GM06990 (cell line): Measurements from ENCODE around the gene CBX1.

Experiments
- DNase-seq: peaks from one replicate; pipeline ENCODE4 v3.0.0-alpha.2; 2011; ENCODE audit not compliant: insufficient read length; ENCODE audit errors: extremely low read depth
- H3K27me3 ChIP-seq: replicated peaks from 2 replicates; pipeline ENCODE4 v1.6.0; 2011; ENCODE audit warnings: low read length; ENCODE audit not compliant: control insufficient read depth, insufficient read depth
- H3K36me3 ChIP-seq: 2 replicates; pipeline ENCODE4 v1.5.1; 2011; ENCODE audit warnings: low read length; ENCODE audit not compliant: control insufficient read depth, insufficient read depth
- H3K4me3 ChIP-seq: replicated peaks from 2 replicates; pipeline ENCODE4 v1.5.1; 2011; ENCODE audit warnings: low read depth, mild to moderate bottlenecking, control low read depth, low read length
- TF ChIP-seq, protein P1 (sequence below): IDR thresholded peaks from 2 replicates; pipeline ENCODE4 v1.5.1; 2011; ENCODE audit warnings: low read length, control low read depth, mild to moderate bottlenecking, inconsistent platforms; ENCODE audit not compliant: insufficient read depth, poor library complexity, severe bottlenecking

CBX1 gene

GRCh38 chr17:48066192-48066591, 35.1 kb downstream of the CBX1 start:
- Histone ChIP-seq H3K36me3 (peaks cover 11% of the 10 kb centered on the region), H3K4me3 (no peak overlapping the region), H3K27me3 (no peaks in the 10 kb centered on the region)
- DNase-seq, result no peak
- TF ChIP-seq, protein P1, sequence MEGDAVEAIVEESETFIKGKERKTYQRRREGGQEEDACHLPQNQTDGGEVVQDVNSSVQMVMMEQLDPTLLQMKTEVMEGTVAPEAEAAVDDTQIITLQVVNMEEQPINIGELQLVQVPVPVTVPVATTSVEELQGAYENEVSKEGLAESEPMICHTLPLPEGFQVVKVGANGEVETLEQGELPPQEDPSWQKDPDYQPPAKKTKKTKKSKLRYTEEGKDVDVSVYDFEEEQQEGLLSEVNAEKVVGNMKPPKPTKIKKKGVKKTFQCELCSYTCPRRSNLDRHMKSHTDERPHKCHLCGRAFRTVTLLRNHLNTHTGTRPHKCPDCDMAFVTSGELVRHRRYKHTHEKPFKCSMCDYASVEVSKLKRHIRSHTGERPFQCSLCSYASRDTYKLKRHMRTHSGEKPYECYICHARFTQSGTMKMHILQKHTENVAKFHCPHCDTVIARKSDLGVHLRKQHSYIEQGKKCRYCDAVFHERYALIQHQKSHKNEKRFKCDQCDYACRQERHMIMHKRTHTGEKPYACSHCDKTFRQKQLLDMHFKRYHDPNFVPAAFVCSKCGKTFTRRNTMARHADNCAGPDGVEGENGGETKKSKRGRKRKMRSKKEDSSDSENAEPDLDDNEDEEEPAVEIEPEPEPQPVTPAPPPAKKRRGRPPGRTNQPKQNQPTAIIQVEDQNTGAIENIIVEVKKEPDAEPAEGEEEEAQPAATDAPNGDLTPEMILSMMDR, result no peak

DNA sequence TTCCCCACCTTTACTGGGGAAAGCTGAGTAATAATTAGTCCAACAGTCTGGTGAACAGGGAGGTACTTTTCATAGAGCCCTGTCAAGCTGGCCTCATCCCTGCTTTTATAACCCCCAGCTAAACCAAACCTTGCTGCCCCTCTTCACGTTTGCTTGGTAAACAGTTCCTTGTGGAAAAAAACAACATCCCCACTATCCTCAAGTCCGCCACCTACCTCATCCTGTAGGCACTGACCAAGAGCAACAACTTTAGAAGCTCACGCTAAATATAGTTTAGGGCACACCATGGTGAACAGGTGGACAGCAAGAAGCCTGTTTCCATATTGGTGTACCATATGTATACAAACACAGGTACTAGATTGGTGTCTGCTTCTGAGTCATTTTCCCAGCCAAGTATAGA, 36.6 kb downstream of the CBX1 start:
- Histone ChIP-seq H3K4me3 (no peak overlapping the region), H3K36me3 (peaks cover 14% of the 10 kb centered on the region), H3K27me3 (no peaks in the 10 kb centered on the region)
- DNase-seq, result no peak
- TF ChIP-seq, protein P1, result no peak

GRCh38 chr17:48062273-48062672, 39.0 kb downstream of the CBX1 start:
- TF ChIP-seq, protein P1, result no peak
- Histone ChIP-seq H3K27me3 (no peaks in the 10 kb centered on the region), H3K36me3 (peaks cover 37% of the 10 kb centered on the region), H3K4me3 (no peak overlapping the region)
- no peak for DNase-seq

GRCh38 chr17:48060249-48060648, 41.0 kb downstream of the CBX1 start:
- Histone ChIP-seq H3K27me3 (no peaks in the 10 kb centered on the region), H3K4me3 (no peak overlapping the region), H3K36me3 (peaks cover 45% of the 10 kb centered on the region)
- no peak for DNase-seq
- TF ChIP-seq, protein P1, result no peak

GRCh38 chr17:48059125-48059668, 42.1 kb downstream of the CBX1 start:
- H3K4me3 ChIP-seq, result no peak overlapping the region
- no peaks in the 10 kb centered on the region for H3K27me3 ChIP-seq
- peaks cover 45% of the 10 kb centered on the region for H3K36me3 ChIP-seq
- TF ChIP-seq, protein P1, result no peak
- no peak for DNase-seq
